Measurements from ENCODE around the gene C1orf52. TPM values are rescaled to one million over a fixed set of nuclear protein-coding genes. Genes with fewer than 3 reads are reported as not detected.

C1orf52 gene
- 10.9 and 20.1 TPM in 2 replicates for total RNA-seq

GRCh38 chr1:85259118-85259911 is at the start of gene C1orf52:
C1orf52 (minus strand) TSS chr1:85259662; CDS start chr1:85259633, 29 bp downstream.

GRCh38 chr1:85276215-85276977 is 16.9 kb upstream of the C1orf52 start, which contains the start of gene BCL10:
BCL10 (minus strand) TSS chr1:85276632; CDS start chr1:85276352, 280 bp downstream.

DNA sequence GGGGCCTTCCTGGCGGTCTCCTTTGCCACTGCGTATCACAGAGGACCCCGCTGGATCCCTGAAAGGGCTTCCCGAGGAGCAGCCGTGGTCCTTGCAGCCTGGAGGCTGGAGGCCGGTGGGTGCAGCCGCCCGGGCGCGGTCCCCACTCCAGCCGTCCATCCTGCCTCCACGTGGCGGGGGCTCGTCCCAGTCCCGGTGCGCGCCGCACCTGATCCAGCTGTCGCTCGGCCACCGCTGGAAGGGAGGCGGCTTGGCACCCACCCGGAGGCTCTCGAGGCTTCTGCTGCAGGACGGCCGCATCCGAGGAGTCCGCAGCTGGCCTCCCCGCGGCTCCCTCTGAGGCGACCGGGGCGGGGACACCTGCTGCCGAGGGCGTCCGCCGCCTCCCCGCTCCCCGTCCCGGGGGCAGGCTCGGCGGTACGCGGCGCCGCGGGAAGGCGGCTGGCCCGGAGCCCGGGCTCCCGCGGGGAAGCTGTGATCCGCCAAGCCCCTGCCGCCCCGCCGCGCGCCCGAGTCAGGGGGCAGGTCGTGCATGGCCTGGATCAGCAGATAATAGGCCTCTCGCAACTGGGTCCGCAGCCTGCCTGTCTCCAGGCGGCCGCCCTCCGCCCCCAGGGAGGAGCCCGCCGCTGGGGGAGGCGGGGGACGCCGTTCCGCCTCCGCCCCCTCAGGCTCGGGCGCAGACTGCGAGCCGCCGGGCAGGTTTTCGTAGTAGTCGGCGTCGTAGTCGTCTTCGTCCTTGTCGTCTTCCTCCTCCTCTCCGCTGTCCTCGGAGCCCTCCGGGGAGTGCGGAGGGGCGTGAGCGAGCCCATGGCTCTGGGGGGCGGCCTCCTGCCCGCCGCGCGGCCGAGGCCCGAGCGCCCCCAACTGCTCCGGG is 58.8 kb downstream of the C1orf52 start, which contains the start of gene SYDE2:
Gene SYDE2 (minus strand): TSS at position 554 of the 877 bp plus-strand sequence. CDS start 20 bp downstream, at position 534.

Small RNA genes lying within 50 kb of the gene (small RNA-seq; reads per million reads assigned to genes)
- not detected for gene RF00019 (ENCODE audit: low replicate concordance)

Other genes starting within 250 kb of the C1orf52 start
- gene MCOLN3, start 211.2 kb downstream of the C1orf52 start, total RNA-seq, result 0.29 and 0.44 TPM in 2 replicates
- gene SYDE2, start 58.6 kb downstream of the C1orf52 start, total RNA-seq, result 13.9 and 17.5 TPM in 2 replicates
- gene BCL10, start 17.0 kb upstream of the C1orf52 start, total RNA-seq, result 33.5 and 55.1 TPM in 2 replicates
- 47.3 and 73.3 TPM in 2 replicates for gene DDAH1, start 205.5 kb upstream of the C1orf52 start, total RNA-seq